Astrocyte of the spinal cord (primary cell): ENCODE data around the gene TSNAX.

ENCODE experiments used
- DNase-seq: peaks from one replicate; pipeline ENCODE4 v3.0.0; 2011; ENCODE audit warnings: low read depth, low spot score
- H3K4me3 ChIP-seq: 2 replicates; pipeline ENCODE4 v1.5.1; 2011; ENCODE audit warnings: low read depth, mild to moderate bottlenecking, low read length, moderate library complexity
- CTCF ChIP-seq: IDR thresholded peaks from 2 replicates; pipeline ENCODE4 v1.5.1; 2012; ENCODE audit warnings: low read depth, mild to moderate bottlenecking, low read length, inconsistent platforms
- in situ Hi-C: cut with HindIII; loops from 2 replicates; pipeline ENCODE4 v1.10.0; 2017; ENCODE audit warnings: low sequenced_read_pairs

TSNAX gene

GRCh38 chr1:231527586-231528171 lies 790 bp upstream of the TSNAX start:
- TF ChIP-seq CTCF, result no peak
- in situ Hi-C loops, result no loop called here
- no peak for DNase-seq
- H3K4me3 ChIP-seq, result peak overlapping the region; percentile 96

DNA sequence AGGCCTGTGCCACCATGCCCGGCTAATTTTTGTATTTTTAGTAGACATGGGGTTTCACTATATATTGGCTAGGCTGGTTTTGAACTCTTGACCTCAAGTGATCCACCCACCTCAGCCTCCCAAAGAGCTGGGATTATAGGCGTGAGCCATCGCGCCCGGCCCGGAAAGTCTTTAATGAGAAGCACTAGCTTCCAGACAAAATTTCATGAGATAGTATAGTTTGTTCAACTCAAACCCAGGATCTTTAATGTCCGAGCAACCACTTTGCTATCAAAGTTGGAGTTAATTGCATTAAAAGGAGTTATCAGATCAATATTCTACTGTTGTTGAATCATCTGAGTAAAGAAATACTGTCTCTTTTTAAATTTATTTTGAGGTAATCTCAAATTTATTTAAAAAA lies 4.8 kb downstream of the TSNAX start:
- no peak for DNase-seq
- in situ Hi-C loops, result no loop called here
- no peak overlapping the region for H3K4me3 ChIP-seq
- TF ChIP-seq CTCF, result no peak

- in situ Hi-C loops, result no loop called here
- no peak for DNase-seq
- TF ChIP-seq CTCF, result no peak
- no peak overlapping the region for H3K4me3 ChIP-seq
These were observed 6.3 kb downstream of the TSNAX start for GRCh38 chr1:231534703-231535159.

GRCh38 chr1:231536099-231536498 lies 7.6 kb downstream of the TSNAX start:
- DNase-seq, result no peak
- no peak for TF ChIP-seq CTCF
- H3K4me3 ChIP-seq, result no peak overlapping the region
- in situ Hi-C loops, result no loop called here

GRCh38 chr1:231540847-231541246 lies 12.4 kb downstream of the TSNAX start:
- TF ChIP-seq CTCF, result no peak
- no peak for DNase-seq
- no peak overlapping the region for H3K4me3 ChIP-seq
- in situ Hi-C loops, result no loop called here

DNA sequence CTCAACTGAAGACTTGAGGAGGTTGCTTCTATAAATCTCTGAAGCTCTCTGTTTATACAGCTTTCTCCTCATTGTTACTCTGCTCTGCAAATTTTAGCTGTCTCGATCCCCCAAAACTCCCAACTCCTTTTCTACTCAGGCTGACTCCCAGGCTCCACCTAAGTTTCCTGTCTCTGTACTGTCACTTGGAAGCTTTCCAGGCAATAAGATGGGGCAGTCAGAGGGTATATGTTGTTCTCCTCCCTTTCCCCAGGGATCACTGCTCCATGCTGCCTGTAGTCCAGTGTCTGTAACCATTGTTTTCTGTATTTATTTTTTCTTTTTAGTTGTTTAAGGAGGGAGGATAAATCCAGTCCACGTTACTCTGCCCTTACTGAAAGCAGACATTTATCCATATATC lies 13.4 kb downstream of the TSNAX start:
- no peak for TF ChIP-seq CTCF
- H3K4me3 ChIP-seq, result no peak overlapping the region
- DNase-seq, result no peak
- in situ Hi-C loops, result no loop called here
